Measurements from ENCODE around the gene HMGN1.

GRCh38 chr21:39381009-39381408 is 32.1 kb upstream of the HMGN1 start:
- TF ChIP-seq POLR2A (IDR thresholded peaks at IDR 0.05) (no peak), EP300 (IDR thresholded peaks at IDR 0.05) (no peak)
- TF ChIP-seq, protein P1, sequence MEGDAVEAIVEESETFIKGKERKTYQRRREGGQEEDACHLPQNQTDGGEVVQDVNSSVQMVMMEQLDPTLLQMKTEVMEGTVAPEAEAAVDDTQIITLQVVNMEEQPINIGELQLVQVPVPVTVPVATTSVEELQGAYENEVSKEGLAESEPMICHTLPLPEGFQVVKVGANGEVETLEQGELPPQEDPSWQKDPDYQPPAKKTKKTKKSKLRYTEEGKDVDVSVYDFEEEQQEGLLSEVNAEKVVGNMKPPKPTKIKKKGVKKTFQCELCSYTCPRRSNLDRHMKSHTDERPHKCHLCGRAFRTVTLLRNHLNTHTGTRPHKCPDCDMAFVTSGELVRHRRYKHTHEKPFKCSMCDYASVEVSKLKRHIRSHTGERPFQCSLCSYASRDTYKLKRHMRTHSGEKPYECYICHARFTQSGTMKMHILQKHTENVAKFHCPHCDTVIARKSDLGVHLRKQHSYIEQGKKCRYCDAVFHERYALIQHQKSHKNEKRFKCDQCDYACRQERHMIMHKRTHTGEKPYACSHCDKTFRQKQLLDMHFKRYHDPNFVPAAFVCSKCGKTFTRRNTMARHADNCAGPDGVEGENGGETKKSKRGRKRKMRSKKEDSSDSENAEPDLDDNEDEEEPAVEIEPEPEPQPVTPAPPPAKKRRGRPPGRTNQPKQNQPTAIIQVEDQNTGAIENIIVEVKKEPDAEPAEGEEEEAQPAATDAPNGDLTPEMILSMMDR (IDR thresholded peaks at IDR 0.05): no peak

All from ovary (tissue), 3 donors.